22Rv1 (cell line): ENCODE measurements around the gene MRPS5.

Experiments used
- H3K27ac ChIP-seq: fragments of 450-650 bp; 2 replicates; pipeline ENCODE4 v1.5.1; 2017
- CTCF ChIP-seq: fragments of 450-650 bp; IDR thresholded peaks from 2 replicates; pipeline ENCODE4 v1.5.1; 2017; ENCODE audit warnings: mild to moderate bottlenecking
- ZFX ChIP-seq: fragments of 450-650 bp; IDR thresholded peaks from 2 replicates; pipeline ENCODE4 v1.6.1; 2017; ENCODE audit warnings: antibody characterized with exemption, borderline replicate concordance

The MRPS5 gene

GRCh38 chr2:95063086-95063958, 58.3 kb downstream of the MRPS5 start:
- no peak for TF ChIP-seq CTCF
- no peak for TF ChIP-seq ZFX
- no peak overlapping the region for H3K27ac ChIP-seq

DNA sequence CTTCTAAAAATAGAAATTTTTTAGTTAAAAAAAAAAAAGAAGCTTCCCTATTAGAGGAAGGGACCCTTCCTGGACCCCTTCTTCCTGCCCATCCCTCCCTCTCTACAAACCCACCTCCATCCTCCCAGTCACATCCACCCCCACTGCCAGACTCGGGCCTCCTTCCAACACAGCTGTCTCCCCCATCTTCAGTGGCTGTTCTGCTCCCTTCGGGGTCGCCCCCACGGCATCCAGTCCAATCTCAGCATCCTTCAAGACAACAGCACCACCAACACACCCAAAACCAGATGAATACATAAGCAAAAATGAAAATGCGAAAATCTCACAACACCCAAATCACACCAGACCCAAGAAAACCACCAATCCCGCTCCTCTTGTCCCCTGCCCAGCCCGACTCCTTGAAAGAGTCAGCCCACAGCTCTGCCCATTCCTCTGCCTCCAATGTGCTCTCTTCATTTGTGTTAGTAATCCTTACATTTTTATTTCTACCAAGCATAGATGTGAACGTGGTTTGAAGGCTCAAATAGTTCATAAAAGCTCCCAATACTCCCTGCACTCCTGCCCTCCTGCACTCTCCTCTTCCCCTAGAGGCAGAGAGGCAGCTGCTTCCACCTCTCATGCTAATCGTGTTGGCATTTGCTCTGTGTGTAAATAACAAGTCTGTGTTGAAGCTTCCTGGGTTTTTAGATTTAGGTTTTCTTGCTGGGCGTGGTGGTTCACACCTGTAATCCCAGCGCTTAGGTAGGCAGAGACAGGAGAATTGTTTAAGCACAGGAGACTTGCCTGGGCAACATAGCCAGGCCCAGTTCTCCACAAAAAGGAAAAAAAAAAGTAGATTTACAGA, 59.1 kb downstream of the MRPS5 start:
- no peak overlapping the region for H3K27ac ChIP-seq
- no peak for TF ChIP-seq CTCF
- TF ChIP-seq ZFX: no peak

GRCh38 chr2:95061601-95062183, 59.9 kb downstream of the MRPS5 start:
- TF ChIP-seq CTCF: no peak
- no peak for TF ChIP-seq ZFX
- no peak overlapping the region for H3K27ac ChIP-seq

- H3K27ac ChIP-seq: no peak overlapping the region
- TF ChIP-seq ZFX: no peak
- TF ChIP-seq CTCF: no peak
These were observed 60.5 kb downstream of the MRPS5 start for GRCh38 chr2:95061119-95061512.

DNA sequence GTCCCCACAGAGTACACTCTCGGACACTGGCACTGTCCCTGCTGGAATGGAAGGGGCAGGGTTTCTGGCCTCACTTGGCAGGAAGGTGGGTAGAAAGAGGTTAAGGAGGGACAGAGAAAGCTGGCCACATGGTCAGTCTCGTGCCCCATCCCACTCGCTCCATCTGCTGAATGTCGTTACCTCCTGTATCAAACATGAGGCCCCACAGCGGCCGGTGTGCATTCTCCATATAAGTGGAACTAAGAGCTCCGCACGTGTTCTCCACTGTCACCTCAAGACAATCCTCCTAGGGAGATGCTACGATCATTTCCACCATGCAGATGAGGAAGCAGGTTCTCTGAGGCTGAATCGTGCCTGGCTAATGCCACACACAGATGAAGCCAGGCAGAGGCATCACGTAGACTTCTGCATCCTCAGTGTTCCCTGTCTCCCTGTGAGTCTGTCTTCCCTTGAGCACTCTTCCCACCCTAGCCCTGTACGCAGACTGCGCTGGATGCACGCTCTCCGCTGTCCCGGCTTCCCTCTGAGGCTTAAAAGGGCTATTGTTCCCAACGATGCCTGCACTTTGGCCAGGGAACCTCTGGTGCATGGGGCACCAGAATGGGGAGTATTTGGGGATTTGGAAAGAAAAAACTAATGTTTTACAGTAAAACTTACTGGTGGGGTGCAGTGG, 61.0 kb downstream of the MRPS5 start:
- no peak for TF ChIP-seq CTCF
- no peak for TF ChIP-seq ZFX
- H3K27ac ChIP-seq: no peak overlapping the region

- H3K27ac ChIP-seq: no peak overlapping the region
- TF ChIP-seq ZFX (no peak), CTCF (no peak)
These were observed 61.8 kb downstream of the MRPS5 start for GRCh38 chr2:95059656-95060370.
